Esophagus squamous epithelium (tissue), 5 donors: ENCODE measurements around the gene IL20RA. TPM values are rescaled to one million over a fixed set of nuclear protein-coding genes. Genes with fewer than 3 reads are reported as not detected.

Experiments used
- DNase-seq: peaks from one replicate; lab custom pipeline; 2025; lab: John Stamatoyannopoulos, UW
- H3K27ac ChIP-seq, 4 donors: fragments of 200-600 bp; sonication (generic); one replicate each; pipeline ENCODE4 v1.5.1; 2016 to 2019; ENCODE audit warnings: mild to moderate bottlenecking in 1 of 4
- H3K27me3 ChIP-seq, 4 donors: fragments of 200-600 bp; sonication (generic); 1 replicate in 3 of 4; 2 replicates in 1 of 4; pipeline versions ENCODE4 v1.5.1 to v1.6.0; 2017 to 2021; ENCODE audit warnings: antibody characterized with exemption in 1 of 4
- H3K36me3 ChIP-seq, 3 donors: fragments of 200-600 bp; sonication (generic); one replicate each; pipeline ENCODE4 v1.5.1; 2016 to 2019
- H3K4me1 ChIP-seq, 3 donors: fragments of 200-600 bp; sonication (generic); one replicate each; pipeline ENCODE4 v1.5.1; 2017 to 2019
- H3K4me3 ChIP-seq, 4 donors: fragments of 200-600 bp; sonication (generic); 1 replicate in 3 of 4; 2 replicates in 1 of 4; pipeline ENCODE4 v1.5.1; 2016 to 2019; ENCODE audit warnings: mild to moderate bottlenecking in 2 of 4, moderate library complexity in 1 of 4
- H3K9me3 ChIP-seq, 3 donors: fragments of 200-600 bp; sonication (generic); one replicate each; pipeline ENCODE4 v1.5.1; 2016 to 2019
- CTCF ChIP-seq, 6 experiments: fragments of 450-650 bp in 4 of 6; fragments of 200-600 bp in 2 of 6; sonication (generic) in 2 of 6; IDR thresholded peaks; one replicate each; pipeline ENCODE4 v1.5.1; 2016 to 2019; ENCODE audit warnings: antibody characterized with exemption in 6 of 6, mild to moderate bottlenecking in 4 of 6, moderate library complexity in 4 of 6
- POLR2A ChIP-seq, 4 donors: fragments of 450-650 bp; IDR thresholded peaks; one replicate each; pipeline ENCODE4 v1.6.1; 2017; ENCODE audit warnings: antibody characterized with exemption in 4 of 4, mild to moderate bottlenecking in 4 of 4, moderate library complexity in 3 of 4
- WGBS, 2 donors: methylation state at CpG; one replicate each; pipeline ENCODE4 v1.1.5; 2018; 5-methylcytosine and 5-hydroxymethylcytosine counted together
- intact Hi-C: fragments of 100-400 bp; cut with DNase I; formaldehyde crosslinking; loops from one replicate; pipeline ENCODE4 v1.15.0; 2022
- total RNA-seq, 4 donors: library from RNA; depleted of rRNA; stranded (reverse); fragments of >200 nt; gene quantifications; one replicate each; pipeline ENCODE4 v1.1.0, GENCODE V29; 2016
- donor health status: DM: yes; HTN: yes; CAD: no.

IL20RA gene
- total RNA-seq, 4 donors from 2014 or later, result 11.1 to 20.7 (median 13.1) TPM

GRCh38 chr6:137036566-137037300 is 8.0 kb downstream of the IL20RA start:
- peak overlapping the region; percentile 52 to 63 (median 60) for H3K27ac ChIP-seq
- H3K27me3 ChIP-seq, result peaks cover 0 to 6% (median 0%) of the 10 kb centered on the region in 4 donors
- no peak for TF ChIP-seq CTCF (IDR thresholded peaks at IDR 0.05)
- no peak for TF ChIP-seq POLR2A (IDR thresholded peaks at IDR 0.05)
- no peaks in the 10 kb centered on the region for H3K36me3 ChIP-seq
- no peak for DNase-seq
- 38 to 40% methylated on average over 6 of the region's 6 CpGs for WGBS, 2 donors
- H3K4me1 ChIP-seq, result peaks cover 0 to 26% (median 11%) of the 10 kb centered on the region in 3 donors
- H3K9me3 ChIP-seq, result no peaks in the 10 kb centered on the region
- intact Hi-C loops, result no loop called here
- peak overlapping the region in 1 of 4 donors; percentile 4 for H3K4me3 ChIP-seq

GRCh38 chr6:137033828-137034227 is 10.9 kb downstream of the IL20RA start:
- no peak for TF ChIP-seq CTCF (IDR thresholded peaks at IDR 0.05)
- TF ChIP-seq POLR2A (IDR thresholded peaks at IDR 0.05), result no peak
- Histone ChIP-seq H3K27ac (no peak overlapping the region), H3K9me3 (no peaks in the 10 kb centered on the region), H3K4me1 (peaks cover 4 to 34% (median 11%) of the 10 kb centered on the region in 3 donors), H3K27me3 (peaks cover 0 to 5% (median 0%) of the 10 kb centered on the region in 4 donors), H3K36me3 (no peaks in the 10 kb centered on the region), H3K4me3 (no peak overlapping the region)
- DNase-seq, result no peak
- WGBS, 2 donors, result 66 to 78% methylated on average over 2 of the region's 2 CpGs
- intact Hi-C loops, result no loop called here

GRCh38 chr6:137031122-137031521 is 13.6 kb downstream of the IL20RA start:
- WGBS, 2 donors, result 57 to 61% methylated on average over 3 of the region's 3 CpGs

GRCh38 chr6:137028912-137029311 is 15.9 kb downstream of the IL20RA start:
- Histone ChIP-seq H3K36me3 (no peaks in the 10 kb centered on the region), H3K27me3 (no peaks in the 10 kb centered on the region), H3K4me1 (peaks cover 13 to 56% (median 15%) of the 10 kb centered on the region in 3 donors), H3K27ac (peak overlapping the region in 3 of 4 donors; percentile 34 to 84 (median 62)), H3K4me3 (no peak overlapping the region), H3K9me3 (no peaks in the 10 kb centered on the region)
- WGBS, 2 donors, result 14 to 25% methylated on average over 2 of the region's 2 CpGs
- intact Hi-C loops, result no loop called here
- DNase-seq, result no peak
- no peak for TF ChIP-seq POLR2A (IDR thresholded peaks at IDR 0.05)
- no peak for TF ChIP-seq CTCF (IDR thresholded peaks at IDR 0.05)

More at GRCh38 chr6:137031122-137031521, 13.6 kb downstream of the IL20RA start:
- Histone ChIP-seq H3K4me1 (peaks cover 7 to 40% (median 7%) of the 10 kb centered on the region in 3 donors), H3K27ac (no peak overlapping the region), H3K27me3 (peaks cover 0 to 5% (median 0%) of the 10 kb centered on the region in 4 donors), H3K36me3 (no peaks in the 10 kb centered on the region), H3K4me3 (no peak overlapping the region), H3K9me3 (no peaks in the 10 kb centered on the region)
- DNase-seq, result no peak
- TF ChIP-seq CTCF (IDR thresholded peaks at IDR 0.05) (no peak), POLR2A (IDR thresholded peaks at IDR 0.05) (no peak)
- intact Hi-C loops, result no loop called here
